Activated naive CD4-positive, alpha-beta T cell treated with anti-CD3 and anti-CD28 coated beads, Interleukin-2, amount 10 ng/mL, durations not matched to agents 7 days and 5 days (primary cell): ENCODE data around the gene SETBP1.

ENCODE experiments used
- CTCF ChIA-PET: fragments of 350-600 bp; sonication (Branson Sonifier 250); formaldehyde crosslinking; loops from one replicate; lab custom pipeline; 2021; ENCODE audit warnings: antibody characterized with exemption; lab: Charles Lee
- DNase-seq: peaks from one replicate; pipeline ENCODE4 v3.0.0-alpha.2; 2020
- H3K27ac Mint-ChIP-seq: one replicate; pipeline ENCODE4 v1.8.0; 2021; ENCODE audit warnings: mild to moderate bottlenecking, moderate library complexity, mixed read lengths
- H3K27me3 Mint-ChIP-seq: one replicate; pipeline ENCODE4 v1.8.0; 2021; ENCODE audit warnings: mild to moderate bottlenecking, mixed read lengths
- H3K36me3 Mint-ChIP-seq: one replicate; pipeline ENCODE4 v1.8.0; 2021; ENCODE audit warnings: mixed read lengths
- H3K4me1 Mint-ChIP-seq: one replicate; pipeline ENCODE4 v1.8.0; 2021; ENCODE audit warnings: mixed read lengths
- H3K4me3 Mint-ChIP-seq: one replicate; pipeline ENCODE4 v1.8.0; 2021; ENCODE audit warnings: mild to moderate bottlenecking, moderate library complexity, mixed read lengths
- H3K9me3 Mint-ChIP-seq: one replicate; pipeline ENCODE4 v1.8.0; 2021; ENCODE audit warnings: mixed read lengths

The SETBP1 gene

DNA sequence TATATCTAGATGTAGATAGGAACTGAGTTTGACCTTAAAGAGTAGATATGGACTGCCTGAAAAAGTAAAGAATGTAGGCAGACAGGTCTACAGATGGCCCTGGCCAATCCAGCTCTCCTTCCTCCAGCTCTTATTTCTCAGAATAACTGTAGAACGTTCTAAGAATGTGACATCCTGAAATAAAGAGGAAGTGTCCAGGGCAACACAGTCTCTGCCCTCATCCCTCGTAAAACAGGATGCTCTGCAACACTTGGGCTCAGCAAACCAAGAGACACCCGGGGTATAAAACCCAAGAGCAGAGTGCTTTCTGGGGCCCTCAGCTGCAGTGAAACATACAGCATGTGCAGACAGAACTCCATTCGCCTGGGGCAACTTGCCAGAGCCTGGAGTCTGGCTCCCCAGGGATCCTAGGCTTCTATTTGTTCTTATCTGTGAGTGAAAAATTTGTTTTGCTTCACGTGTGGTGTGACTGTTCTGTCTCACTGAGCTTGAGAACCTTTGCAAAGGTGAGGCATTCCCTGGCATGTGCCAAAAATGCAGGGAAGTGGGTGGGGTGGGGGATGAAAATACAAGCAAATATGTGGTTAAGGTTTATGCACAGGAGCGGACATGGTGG, 401.0 kb downstream of the SETBP1 start:
- no peak overlapping the region for H3K4me3 Mint-ChIP-seq
- H3K36me3 Mint-ChIP-seq, result no peaks in the 10 kb centered on the region
- H3K9me3 Mint-ChIP-seq, result peaks cover 2% of the 10 kb centered on the region
- no peak for DNase-seq
- peaks cover 9% of the 10 kb centered on the region for H3K27me3 Mint-ChIP-seq
- CTCF ChIA-PET, result interaction anchor here (0.5 kb wide), 1 partner anchor 24 kb away, joined by 3 read pairs; no protein-coding TSS in a partner anchor
- no peak overlapping the region for H3K27ac Mint-ChIP-seq
- H3K4me1 Mint-ChIP-seq, result no peaks in the 10 kb centered on the region

DNA sequence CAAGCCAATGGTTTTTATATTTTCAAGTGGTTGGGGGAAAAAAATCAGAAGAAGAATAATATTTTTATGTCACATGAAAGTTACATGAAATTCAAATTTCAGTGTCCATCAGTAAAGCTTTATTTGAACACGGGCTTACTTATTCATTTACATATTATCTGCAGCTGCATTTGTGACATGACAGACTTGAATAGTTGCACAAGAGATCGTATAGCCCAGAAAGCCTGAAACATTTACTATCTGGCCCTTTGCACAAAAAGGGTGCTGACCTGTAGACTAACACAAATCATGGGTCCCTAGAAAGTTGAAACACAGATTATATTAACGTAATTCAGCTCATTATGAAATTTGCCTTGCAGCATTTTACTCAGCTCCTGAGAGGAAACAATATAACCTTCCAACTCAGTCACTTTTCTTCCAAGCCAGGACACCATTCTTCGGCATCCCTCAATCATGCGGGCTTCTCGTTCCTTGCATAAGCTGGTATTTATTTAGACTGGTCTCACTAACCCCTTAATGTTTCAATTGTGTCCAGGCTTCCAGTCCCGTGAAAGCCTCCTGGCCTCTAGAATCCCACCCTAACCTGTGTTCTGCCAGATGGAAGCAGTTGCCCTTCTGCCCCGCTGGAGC, 402.7 kb downstream of the SETBP1 start:
- Mint-ChIP-seq H3K36me3 (no peaks in the 10 kb centered on the region), H3K27me3 (peaks cover 9% of the 10 kb centered on the region), H3K27ac (no peak overlapping the region), H3K4me1 (no peaks in the 10 kb centered on the region), H3K4me3 (no peak overlapping the region), H3K9me3 (peaks cover 2% of the 10 kb centered on the region)
- DNase-seq, result no peak
- CTCF ChIA-PET, result no interaction called here

GRCh38 chr18:45084206-45084605, 403.5 kb downstream of the SETBP1 start:
- Mint-ChIP-seq H3K27me3 (peaks cover 9% of the 10 kb centered on the region), H3K27ac (no peak overlapping the region), H3K4me3 (no peak overlapping the region), H3K9me3 (peaks cover 2% of the 10 kb centered on the region), H3K4me1 (no peaks in the 10 kb centered on the region), H3K36me3 (no peaks in the 10 kb centered on the region)
- CTCF ChIA-PET, result no interaction called here
- DNase-seq, result no peak

DNA sequence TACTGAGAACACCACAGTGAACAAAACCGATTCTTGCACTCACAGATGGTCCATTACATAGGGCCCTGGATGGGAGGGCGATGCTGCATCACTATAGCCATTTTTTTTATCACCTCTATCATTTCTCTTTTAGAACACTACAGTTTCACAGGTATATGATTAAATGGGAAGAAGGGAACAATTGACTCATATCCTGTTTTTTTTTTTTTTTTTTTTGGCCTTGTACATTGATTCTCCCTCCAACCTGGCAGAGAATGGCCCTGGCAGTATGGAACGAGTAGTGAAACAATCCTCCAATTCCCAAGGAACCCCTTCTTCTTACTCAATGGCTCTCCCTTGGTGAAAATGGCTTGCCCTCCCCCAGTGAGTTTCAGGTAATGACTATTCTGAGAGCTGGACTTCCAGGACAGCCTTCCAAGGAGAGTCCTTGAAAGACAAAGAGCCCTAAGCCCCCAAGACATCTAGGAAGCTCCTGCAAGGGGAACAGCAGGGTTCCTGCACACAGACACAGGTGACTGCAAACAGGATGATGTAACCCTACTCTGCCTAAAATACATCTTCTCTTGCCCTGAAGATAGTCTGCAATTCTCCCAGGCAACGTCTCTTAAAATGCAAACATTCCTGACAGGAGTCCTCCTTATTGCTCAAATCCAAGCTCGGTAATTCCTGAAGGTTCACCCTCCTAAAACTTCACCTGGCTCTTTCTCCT, 405.4 kb downstream of the SETBP1 start:
- CTCF ChIA-PET, result no interaction called here
- Mint-ChIP-seq H3K4me3 (no peak overlapping the region), H3K36me3 (no peaks in the 10 kb centered on the region), H3K27me3 (peaks cover 9% of the 10 kb centered on the region), H3K9me3 (peaks cover 2% of the 10 kb centered on the region), H3K27ac (no peak overlapping the region), H3K4me1 (no peaks in the 10 kb centered on the region)
- DNase-seq, result no peak

- no peaks in the 10 kb centered on the region for H3K9me3 Mint-ChIP-seq
- H3K27ac Mint-ChIP-seq, result no peak overlapping the region
- DNase-seq, result no peak
- CTCF ChIA-PET, result no interaction called here
- H3K4me1 Mint-ChIP-seq, result no peaks in the 10 kb centered on the region
- H3K27me3 Mint-ChIP-seq, result peaks cover 9% of the 10 kb centered on the region
- no peaks in the 10 kb centered on the region for H3K36me3 Mint-ChIP-seq
- no peak overlapping the region for H3K4me3 Mint-ChIP-seq
Observed at GRCh38 chr18:45086777-45087176, 406.1 kb downstream of the SETBP1 start.

DNA sequence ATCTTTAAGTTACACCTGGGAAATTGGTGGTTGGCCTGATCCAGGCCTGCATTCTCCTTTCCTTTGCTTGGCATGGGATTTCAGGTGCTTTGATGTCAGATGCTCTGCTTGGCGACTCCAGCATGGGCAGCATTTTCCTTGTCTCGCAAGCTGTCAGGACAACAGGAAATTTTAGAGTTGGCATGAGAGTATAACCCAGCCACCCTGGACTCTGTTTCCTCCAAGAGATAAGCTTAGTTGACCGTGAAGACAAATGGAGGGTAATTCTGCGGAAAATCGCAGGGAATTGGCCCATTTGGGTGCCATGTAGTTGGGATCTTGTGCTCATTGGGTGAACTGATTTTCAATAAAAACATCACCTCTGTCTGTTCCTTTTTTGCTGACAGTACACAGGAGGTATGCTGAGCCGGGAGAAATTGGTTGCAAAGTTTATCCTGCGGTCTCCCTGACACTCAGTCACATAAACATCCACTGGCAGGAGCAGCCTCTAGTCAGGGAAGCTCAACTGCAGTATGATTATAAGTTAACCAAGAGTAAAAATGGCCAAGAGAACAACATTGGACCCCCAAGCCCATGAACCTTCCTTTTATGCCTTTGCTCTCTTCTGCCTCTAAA, 409.9 kb downstream of the SETBP1 start:
- CTCF ChIA-PET, result no interaction called here

GRCh38 chr18:45100321-45101105, 419.8 kb downstream of the SETBP1 start:
- no peaks in the 10 kb centered on the region for H3K4me1 Mint-ChIP-seq
- no peak overlapping the region for H3K4me3 Mint-ChIP-seq
- no peak for DNase-seq
- no peak overlapping the region for H3K27ac Mint-ChIP-seq
- no peaks in the 10 kb centered on the region for H3K9me3 Mint-ChIP-seq
- no peaks in the 10 kb centered on the region for H3K27me3 Mint-ChIP-seq
- H3K36me3 Mint-ChIP-seq, result no peaks in the 10 kb centered on the region
- CTCF ChIA-PET, result interaction anchor here (0.6 kb wide), 1 partner anchor 614 kb away, joined by 3 read pairs; no protein-coding TSS in a partner anchor

More for the DNA sequence above, 409.9 kb downstream of the SETBP1 start:
- H3K9me3 Mint-ChIP-seq, result no peaks in the 10 kb centered on the region
- no peak for DNase-seq
- H3K4me3 Mint-ChIP-seq, result no peak overlapping the region
- no peak overlapping the region for H3K27ac Mint-ChIP-seq
- peaks cover 6% of the 10 kb centered on the region for H3K27me3 Mint-ChIP-seq
- H3K36me3 Mint-ChIP-seq, result no peaks in the 10 kb centered on the region
- no peaks in the 10 kb centered on the region for H3K4me1 Mint-ChIP-seq

DNA sequence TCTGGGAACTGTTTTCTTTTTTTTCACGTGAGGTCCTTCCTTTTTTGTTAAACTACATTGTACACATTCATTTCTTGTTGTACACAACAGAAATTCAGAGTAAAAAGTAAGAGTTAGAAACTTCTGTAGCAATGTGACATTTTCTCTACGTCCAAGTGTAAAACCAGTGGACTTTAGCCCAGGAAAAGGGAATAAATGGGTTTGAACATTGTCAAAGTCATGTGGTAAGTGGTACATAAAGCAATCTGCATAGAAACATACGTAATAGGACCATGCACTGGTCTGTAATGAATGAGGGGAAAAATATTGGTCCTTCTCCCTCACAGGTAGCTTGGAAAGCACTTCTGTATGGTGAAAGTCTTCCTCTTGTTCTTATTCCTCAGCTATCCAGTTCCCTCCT, 421.4 kb downstream of the SETBP1 start:
- H3K9me3 Mint-ChIP-seq, result no peaks in the 10 kb centered on the region
- DNase-seq, result no peak
- no peaks in the 10 kb centered on the region for H3K4me1 Mint-ChIP-seq
- CTCF ChIA-PET, result no interaction called here
- no peak overlapping the region for H3K4me3 Mint-ChIP-seq
- no peak overlapping the region for H3K27ac Mint-ChIP-seq
- H3K36me3 Mint-ChIP-seq, result no peaks in the 10 kb centered on the region
- H3K27me3 Mint-ChIP-seq, result no peaks in the 10 kb centered on the region

DNA sequence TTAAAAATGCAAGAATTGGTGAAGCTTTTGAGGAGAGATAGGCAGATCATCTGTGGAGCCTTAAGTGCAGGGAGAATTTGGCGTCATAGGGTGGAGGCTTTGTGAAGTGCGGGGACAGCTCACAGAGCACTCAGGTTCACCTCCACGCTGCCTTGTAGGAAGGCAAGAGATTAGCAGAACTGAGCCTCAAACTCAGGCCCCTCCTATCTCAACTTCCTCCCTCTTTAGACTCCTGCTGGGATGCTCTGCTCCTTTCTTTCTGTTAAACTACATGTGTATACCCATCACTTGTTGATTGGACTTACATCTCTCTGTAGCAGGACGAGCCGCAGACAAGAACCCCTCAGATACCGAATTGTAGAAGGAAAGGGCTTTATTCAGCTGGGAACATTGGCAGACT, 422.2 kb downstream of the SETBP1 start:
- Mint-ChIP-seq H3K27me3 (no peaks in the 10 kb centered on the region), H3K36me3 (no peaks in the 10 kb centered on the region), H3K4me3 (no peak overlapping the region), H3K9me3 (no peaks in the 10 kb centered on the region), H3K27ac (no peak overlapping the region), H3K4me1 (no peaks in the 10 kb centered on the region)
- no peak for DNase-seq
- CTCF ChIA-PET, result no interaction called here

GRCh38 chr18:45103319-45104048, 422.8 kb downstream of the SETBP1 start:
- CTCF ChIA-PET, result no interaction called here
- Mint-ChIP-seq H3K27ac (no peak overlapping the region), H3K4me3 (no peak overlapping the region), H3K27me3 (no peaks in the 10 kb centered on the region), H3K36me3 (no peaks in the 10 kb centered on the region), H3K4me1 (no peaks in the 10 kb centered on the region), H3K9me3 (no peaks in the 10 kb centered on the region)
- DNase-seq, result no peak

GRCh38 chr18:45104049-45104395, 423.3 kb downstream of the SETBP1 start:
- no peak overlapping the region for H3K4me3 Mint-ChIP-seq
- no peaks in the 10 kb centered on the region for H3K36me3 Mint-ChIP-seq
- H3K9me3 Mint-ChIP-seq, result no peaks in the 10 kb centered on the region
- no peaks in the 10 kb centered on the region for H3K4me1 Mint-ChIP-seq
- DNase-seq, result no peak
- no peaks in the 10 kb centered on the region for H3K27me3 Mint-ChIP-seq
- no peak overlapping the region for H3K27ac Mint-ChIP-seq
- CTCF ChIA-PET, result no interaction called here

GRCh38 chr18:45106331-45106774, 425.7 kb downstream of the SETBP1 start:
- Mint-ChIP-seq H3K4me1 (no peaks in the 10 kb centered on the region), H3K36me3 (no peaks in the 10 kb centered on the region), H3K27me3 (no peaks in the 10 kb centered on the region), H3K4me3 (no peak overlapping the region), H3K9me3 (no peaks in the 10 kb centered on the region), H3K27ac (no peak overlapping the region)
- CTCF ChIA-PET, result no interaction called here
- no peak for DNase-seq

GRCh38 chr18:45107425-45107824, 426.7 kb downstream of the SETBP1 start:
- no peaks in the 10 kb centered on the region for H3K27me3 Mint-ChIP-seq
- no peak for DNase-seq
- no peaks in the 10 kb centered on the region for H3K4me1 Mint-ChIP-seq
- no peaks in the 10 kb centered on the region for H3K9me3 Mint-ChIP-seq
- CTCF ChIA-PET, result no interaction called here
- H3K36me3 Mint-ChIP-seq, result no peaks in the 10 kb centered on the region
- no peak overlapping the region for H3K27ac Mint-ChIP-seq
- no peak overlapping the region for H3K4me3 Mint-ChIP-seq
